SK-N-SH (cell line): ENCODE data around the gene RAC2. TPM values are rescaled to one million over a fixed set of nuclear protein-coding genes. Genes with fewer than 3 reads are reported as not detected.

Source experiments
- CTCF ChIA-PET: fragments of 300-600, 350-600 bp; formaldehyde crosslinking; extraction: SDS; loops from one replicate; lab custom pipeline; 2021; lab: Yijun Ruan, JAX
- POLR2A ChIA-PET: fragments of 350-600 bp; sonication (Branson Sonifier 250); formaldehyde crosslinking; extraction: SDS; loops from one replicate; lab custom pipeline; 2020; ENCODE audit warnings: antibody characterized with exemption, inconsistent platforms; lab: Yijun Ruan, JAX
- DNase-seq: peaks from one replicate; pipeline ENCODE4 v3.0.0; 2012
- H2AFZ ChIP-seq: fragments of 200-600 bp; sonication (generic); 2 replicates; pipeline ENCODE4 v1.8.1; 2016; ENCODE audit warnings: antibody characterized with exemption, mild to moderate bottlenecking, low read depth
- H3F3A ChIP-seq: fragments of 200-600 bp; sonication (generic); replicated peaks from 2 replicates; pipeline ENCODE3; 2016; ENCODE audit warnings: antibody characterized with exemption, mild to moderate bottlenecking; ENCODE audit not compliant: insufficient read depth
- H3K27ac ChIP-seq, 2 experiments: fragments of 200-500 bp in 1 of 2; fragments of 200-600 bp in 1 of 2; sonication (Bioruptor generic) in 1 of 2; sonication (generic), shearing (Covaris generic) in 1 of 2; 2 replicates each; pipeline versions ENCODE4 v1.5.1 to v1.6.1; 2014 to 2016; ENCODE audit warnings: low read depth in 2 of 2, inconsistent platforms in 1 of 2, low read length in 1 of 2, mild to moderate bottlenecking in 1 of 2, mixed read lengths in 1 of 2
- H3K27me3 ChIP-seq: fragments of 200-600 bp; sonication (generic), shearing (Covaris generic); 2 replicates; pipeline ENCODE4 v1.6.1; 2016; ENCODE audit warnings: mixed run types; ENCODE audit not compliant: insufficient read depth
- H3K36me3 ChIP-seq, 2 experiments: fragments of 200-500 bp in 1 of 2; fragments of 200-600 bp in 1 of 2; sonication (Bioruptor generic) in 1 of 2; sonication (generic) in 1 of 2; replicated peaks in 1 of 2; 2 replicates each; pipeline versions ENCODE3 to v1.5.1; 2014 to 2016; ENCODE audit warnings: low read length in 1 of 2, mild to moderate bottlenecking in 1 of 2; ENCODE audit not compliant: insufficient read depth in 2 of 2, control insufficient read depth in 1 of 2
- H3K4me1 ChIP-seq, 2 experiments: fragments of 200-500 bp in 1 of 2; fragments of 200-600 bp in 1 of 2; sonication (Bioruptor generic) in 1 of 2; sonication (generic), shearing (Covaris generic) in 1 of 2; 2 replicates each; pipeline versions ENCODE4 v1.5.1 to v1.6.1; 2014 to 2016; ENCODE audit warnings: low read depth in 1 of 2, low read length in 1 of 2, mixed run types in 1 of 2; ENCODE audit not compliant: insufficient read depth in 2 of 2, control insufficient read depth in 1 of 2
- H3K4me2 ChIP-seq: fragments of 200-600 bp; sonication (generic), shearing (Covaris generic); 2 replicates; pipeline ENCODE4 v1.6.1; 2017; ENCODE audit warnings: mixed run types
- H3K4me3 ChIP-seq, 2 experiments: fragments of 200-500 bp in 1 of 2; fragments of 200-600 bp in 1 of 2; sonication (Bioruptor generic) in 1 of 2; sonication (generic), shearing (Covaris generic) in 1 of 2; 2 replicates each; pipeline versions ENCODE4 v1.5.1 to v1.8.1; 2014 to 2016; ENCODE audit warnings: low read depth in 2 of 2, inconsistent platforms in 1 of 2, low read length in 1 of 2, mild to moderate bottlenecking in 1 of 2, mixed read lengths in 1 of 2, moderate library complexity in 1 of 2
- H3K79me2 ChIP-seq: fragments of 200-600 bp; sonication (generic); 2 replicates; pipeline ENCODE4 v1.8.1; 2017; ENCODE audit warnings: mild to moderate bottlenecking; ENCODE audit not compliant: insufficient read depth
- H3K9ac ChIP-seq: fragments of 200-600 bp; sonication (generic); 2 replicates; pipeline ENCODE4 v1.6.1; 2017; ENCODE audit warnings: mixed run types
- H3K9me2 ChIP-seq: fragments of 200-600 bp; sonication (generic); 2 replicates; pipeline ENCODE4 v1.6.1; 2017; ENCODE audit warnings: mixed run types
- H3K9me3 ChIP-seq: fragments of 200-600 bp; sonication (generic); 2 replicates; pipeline ENCODE4 v1.6.1; 2017; ENCODE audit warnings: mixed run types, mild to moderate bottlenecking, moderate library complexity
- H4K20me1 ChIP-seq: fragments of 200-600 bp; sonication (generic); 2 replicates; pipeline ENCODE4 v1.6.1; 2017; ENCODE audit warnings: mild to moderate bottlenecking, mixed run types; ENCODE audit not compliant: insufficient read depth
- EP300 ChIP-seq, 2 experiments: IDR thresholded peaks; 2 replicates each; pipeline versions ENCODE4 v1.4.0 to v1.6.1; 2012; ENCODE audit warnings: borderline replicate concordance in 1 of 2, low read depth in 1 of 2, low read length in 1 of 2
- GABPA ChIP-seq: IDR thresholded peaks from 2 replicates; pipeline ENCODE4 v1.4.0; 2012; ENCODE audit warnings: low read depth, mild to moderate bottlenecking
- MXI1 ChIP-seq: IDR thresholded peaks from 2 replicates; pipeline ENCODE4 v1.6.1; 2012; ENCODE audit warnings: mild to moderate bottlenecking, low read depth, low read length, improper control_type of control experiment
- NRF1 ChIP-seq: IDR thresholded peaks from 2 replicates; pipeline ENCODE4 v1.6.1; 2012; ENCODE audit warnings: low read depth, mild to moderate bottlenecking, low read length
- RAD21 ChIP-seq: IDR thresholded peaks from 2 replicates; pipeline ENCODE4 v1.6.1; 2012; ENCODE audit warnings: mild to moderate bottlenecking, low read length
- RFX5 ChIP-seq: IDR thresholded peaks from 2 replicates; pipeline ENCODE4 v1.6.1; 2012; ENCODE audit warnings: mild to moderate bottlenecking, improper control_type of control experiment, low read length
- TCF12 ChIP-seq: IDR thresholded peaks from 2 replicates; pipeline ENCODE4 v1.4.0; 2012
- whole genome bisulfite sequencing: methylation state at CpG from one replicate; pipeline ENCODE4 v1.1.6; 2017; ENCODE audit warnings: low lambda C conversion rate; 5-methylcytosine and 5-hydroxymethylcytosine counted together
- polyA plus RNA-seq, 3 experiments: library from polyadenylated mRNA; depleted of rRNA; stranded (reverse); fragments of >200 nt; gene quantifications; 2 replicates each; pipeline ENCODE4 v1.2.3, GENCODE V29; 2012
- small RNA-seq, 7 experiments: library from RNA; depleted of rRNA; stranded (forward); fragments of <200 nt; gene quantifications; one replicate each; pipeline ENCODE3, GENCODE V24; 2012
- TF ChIP-seq, protein P1 (sequence below): IDR thresholded peaks from 2 replicates; pipeline ENCODE4 v1.4.0; 2012; ENCODE audit warnings: low read depth, borderline replicate concordance
- TF ChIP-seq, protein P2 (sequence below): IDR thresholded peaks from 2 replicates; pipeline ENCODE4 v1.4.0; 2012; ENCODE audit warnings: low read depth, borderline replicate concordance
- TF ChIP-seq, protein P3 (sequence below): IDR thresholded peaks from 2 replicates; pipeline ENCODE4 v1.4.0; 2012; ENCODE audit warnings: low read depth
- TF ChIP-seq, protein P4 (sequence below): fragments of 150-350 bp; IDR thresholded peaks from 2 replicates; pipeline ENCODE4 v1.6.1; 2017; ENCODE audit warnings: antibody characterized with exemption, low read length, low read depth, borderline replicate concordance

Gene RAC2
- polyA plus RNA-seq, 1 of the 3 experiments (the other 2 are of a cell fraction) = 29.9 TPM

DNA sequence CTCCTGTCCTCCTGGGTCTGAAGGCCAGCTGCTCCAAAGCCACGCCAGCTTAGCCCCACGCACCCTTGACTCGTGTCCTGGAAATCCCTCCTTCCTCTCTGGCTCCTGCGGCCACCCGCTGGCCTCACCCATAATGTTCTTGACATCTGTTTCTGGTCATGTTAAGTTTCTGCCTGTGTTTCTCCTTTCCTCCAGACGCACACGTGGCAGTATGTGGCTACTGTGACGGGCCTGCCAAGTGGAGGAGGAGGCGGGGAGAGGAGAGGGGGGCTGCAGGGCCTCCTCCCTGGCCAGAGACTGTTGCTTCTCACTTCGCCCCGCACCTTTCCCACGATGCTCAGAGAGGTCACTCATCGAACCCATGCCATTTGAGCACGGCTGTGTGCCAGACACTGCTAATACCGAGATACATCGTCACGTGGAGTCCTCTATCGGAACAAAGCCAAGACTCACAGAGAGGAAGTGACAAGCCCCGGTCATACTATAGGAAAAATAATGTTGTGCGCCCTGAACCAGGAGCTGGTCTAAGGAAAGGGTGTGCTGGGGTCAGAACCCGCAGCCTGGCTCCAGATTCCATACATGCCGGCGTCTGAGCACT lies 67.5 kb downstream of the RAC2 start:
- H3K4me3 ChIP-seq = no peak overlapping the region
- H3K9ac ChIP-seq = no peak overlapping the region
- WGBS = 68% methylated on average over 20 of the region's 23 CpGs
- TF ChIP-seq EP300 (IDR thresholded peaks at IDR 0.05; ENCODE audit: borderline replicate concordance in 1 of 2, low read depth in 1 of 2, low read length in 1 of 2) = no peak
- TF ChIP-seq, protein P1, sequence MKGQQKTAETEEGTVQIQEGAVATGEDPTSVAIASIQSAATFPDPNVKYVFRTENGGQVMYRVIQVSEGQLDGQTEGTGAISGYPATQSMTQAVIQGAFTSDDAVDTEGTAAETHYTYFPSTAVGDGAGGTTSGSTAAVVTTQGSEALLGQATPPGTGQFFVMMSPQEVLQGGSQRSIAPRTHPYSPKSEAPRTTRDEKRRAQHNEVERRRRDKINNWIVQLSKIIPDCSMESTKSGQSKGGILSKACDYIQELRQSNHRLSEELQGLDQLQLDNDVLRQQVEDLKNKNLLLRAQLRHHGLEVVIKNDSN = 0 out of 2 replicates have a peak, but pooled peaks have one; percentile 11
- peak; percentile 94 for TF ChIP-seq MXI1
- TF ChIP-seq TCF12 = peak; percentile 46; the same call in 1 of the 2 replicates
- TF ChIP-seq, protein P2, sequence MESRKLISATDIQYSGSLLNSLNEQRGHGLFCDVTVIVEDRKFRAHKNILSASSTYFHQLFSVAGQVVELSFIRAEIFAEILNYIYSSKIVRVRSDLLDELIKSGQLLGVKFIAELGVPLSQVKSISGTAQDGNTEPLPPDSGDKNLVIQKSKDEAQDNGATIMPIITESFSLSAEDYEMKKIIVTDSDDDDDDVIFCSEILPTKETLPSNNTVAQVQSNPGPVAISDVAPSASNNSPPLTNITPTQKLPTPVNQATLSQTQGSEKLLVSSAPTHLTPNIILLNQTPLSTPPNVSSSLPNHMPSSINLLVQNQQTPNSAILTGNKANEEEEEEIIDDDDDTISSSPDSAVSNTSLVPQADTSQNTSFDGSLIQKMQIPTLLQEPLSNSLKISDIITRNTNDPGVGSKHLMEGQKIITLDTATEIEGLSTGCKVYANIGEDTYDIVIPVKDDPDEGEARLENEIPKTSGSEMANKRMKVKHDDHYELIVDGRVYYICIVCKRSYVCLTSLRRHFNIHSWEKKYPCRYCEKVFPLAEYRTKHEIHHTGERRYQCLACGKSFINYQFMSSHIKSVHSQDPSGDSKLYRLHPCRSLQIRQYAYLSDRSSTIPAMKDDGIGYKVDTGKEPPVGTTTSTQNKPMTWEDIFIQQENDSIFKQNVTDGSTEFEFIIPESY = no peak
- TF ChIP-seq, protein P3, sequence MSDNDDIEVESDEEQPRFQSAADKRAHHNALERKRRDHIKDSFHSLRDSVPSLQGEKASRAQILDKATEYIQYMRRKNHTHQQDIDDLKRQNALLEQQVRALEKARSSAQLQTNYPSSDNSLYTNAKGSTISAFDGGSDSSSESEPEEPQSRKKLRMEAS = peak; percentile 64; the same call in 1 of the 2 replicates
- no peak for TF ChIP-seq NRF1
- TF ChIP-seq RAD21 = peak; percentile 22
- H3K79me2 ChIP-seq = no peaks in the 10 kb centered on the region
- no peak overlapping the region for H2AFZ ChIP-seq
- no peaks in the 10 kb centered on the region for H3K27me3 ChIP-seq
- peaks cover 0 to 3% of the 10 kb centered on the region in 2 experiments for H3K36me3 ChIP-seq
- peak overlapping the region in 1 of 2 experiments; percentile 36; a peak in 1 of 4 replicates for H3K27ac ChIP-seq
- H3K4me2 ChIP-seq = no peak overlapping the region
- peak; percentile 79 for DNase-seq
- no peaks in the 10 kb centered on the region for H4K20me1 ChIP-seq
- H3K9me2 ChIP-seq = no peaks in the 10 kb centered on the region
- H3F3A ChIP-seq = no peaks in the 10 kb centered on the region
- no peaks in the 10 kb centered on the region for H3K9me3 ChIP-seq
- CTCF ChIA-PET = interaction anchor here (1.0 to 19.4 kb wide), 5 partner anchors 10 to 83 kb away, joined by 3 to 190 read pairs (median 4); no protein-coding TSS in a partner anchor
- peaks cover 0 to 41% of the 10 kb centered on the region in 2 experiments; a peak in 1 of 4 replicates for H3K4me1 ChIP-seq
- POLR2A ChIA-PET = no interaction called here

DNA sequence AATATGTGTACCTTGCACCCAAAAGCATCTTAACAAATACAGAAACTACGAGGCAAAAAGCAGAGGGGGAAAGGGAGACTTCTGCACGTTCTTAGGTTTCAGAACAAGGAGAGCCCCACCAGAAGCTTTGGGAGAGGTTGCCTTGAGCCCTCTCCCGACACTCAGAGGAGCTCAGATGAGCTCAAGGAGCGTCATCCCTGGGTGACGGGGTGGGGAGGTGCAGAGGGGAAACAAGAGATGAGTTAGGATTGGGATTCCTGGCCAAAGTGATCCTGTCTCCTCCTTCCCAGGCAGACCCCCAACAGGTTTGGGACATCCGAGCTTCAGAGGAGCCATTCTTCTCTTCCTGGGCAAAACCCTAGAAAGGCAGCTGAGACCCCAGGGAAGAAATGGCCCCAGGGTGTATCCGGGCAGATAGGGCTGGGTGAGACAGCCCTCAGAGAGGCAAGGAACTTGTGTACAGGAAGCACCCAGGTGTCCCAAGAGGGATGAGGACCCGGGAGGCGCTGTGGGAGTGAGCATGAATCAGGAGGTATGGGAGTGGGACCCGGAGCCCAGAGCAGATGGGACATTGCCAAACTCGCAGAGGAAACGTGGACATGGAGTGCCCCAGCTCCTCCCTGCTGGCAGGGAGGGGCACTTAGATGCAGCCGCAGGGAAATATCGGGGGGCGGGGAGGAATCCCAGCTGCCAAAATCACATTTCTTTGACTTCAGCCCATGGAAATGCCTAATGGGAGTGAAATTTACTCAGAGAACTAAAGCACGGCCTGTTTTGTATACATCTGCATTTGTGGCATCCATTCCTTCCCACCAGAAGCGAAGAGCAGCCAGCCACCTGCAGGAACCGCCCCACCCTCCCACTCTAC lies 68.4 kb downstream of the RAC2 start:
- DNase-seq = peak; percentile 8
- peaks cover 0 to 3% of the 10 kb centered on the region in 2 experiments for H3K36me3 ChIP-seq
- H3K27ac ChIP-seq = peak overlapping the region in 1 of 2 experiments; percentile 36; a peak in 1 of 4 replicates
- H2AFZ ChIP-seq = no peak overlapping the region
- no peaks in the 10 kb centered on the region for H3K27me3 ChIP-seq
- H3K4me2 ChIP-seq = no peak overlapping the region
- CTCF ChIA-PET = interaction anchor here (0.8 to 19.4 kb wide), 4 partner anchors 10 to 374 kb away, joined by 3 to 190 read pairs (median 5); no protein-coding TSS in a partner anchor
- no peak overlapping the region for H3K4me3 ChIP-seq
- POLR2A ChIA-PET = interaction anchor here (0.7 kb wide), 1 partner anchor 13 kb away, joined by 3 read pairs; the partner anchor contains the start of gene C1QTNF6
- WGBS = 85% methylated on average over 17 of the region's 18 CpGs
- H3K9me3 ChIP-seq = no peaks in the 10 kb centered on the region
- no peak overlapping the region for H3K9ac ChIP-seq
- no peaks in the 10 kb centered on the region for H3K9me2 ChIP-seq
- H3K4me1 ChIP-seq = peaks cover 0 to 41% of the 10 kb centered on the region in 2 experiments; a peak in 1 of 4 replicates
- no peak for TF ChIP-seq RFX5
- TF ChIP-seq, protein P4, sequence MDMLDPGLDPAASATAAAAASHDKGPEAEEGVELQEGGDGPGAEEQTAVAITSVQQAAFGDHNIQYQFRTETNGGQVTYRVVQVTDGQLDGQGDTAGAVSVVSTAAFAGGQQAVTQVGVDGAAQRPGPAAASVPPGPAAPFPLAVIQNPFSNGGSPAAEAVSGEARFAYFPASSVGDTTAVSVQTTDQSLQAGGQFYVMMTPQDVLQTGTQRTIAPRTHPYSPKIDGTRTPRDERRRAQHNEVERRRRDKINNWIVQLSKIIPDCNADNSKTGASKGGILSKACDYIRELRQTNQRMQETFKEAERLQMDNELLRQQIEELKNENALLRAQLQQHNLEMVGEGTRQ = no peak
- no peak for TF ChIP-seq GABPA
- no peak for TF ChIP-seq MXI1
- H3K79me2 ChIP-seq = no peaks in the 10 kb centered on the region
- no peaks in the 10 kb centered on the region for H4K20me1 ChIP-seq
- no peaks in the 10 kb centered on the region for H3F3A ChIP-seq

Small RNA genes lying within 50 kb of the gene (small RNA-seq; reads per million reads assigned to genes)
- 0 reads per million in 7 experiments for gene Z82188.1

Other genes with a start within 250 kb of the RAC2 start
- gene TST, start 224.8 kb downstream of the RAC2 start, polyA plus RNA-seq (2012; rRNA removed) = 47.6 and 49.4 TPM in 2 replicates
- 45.0 and 60.4 TPM in 2 replicates for gene MPST, start 224.5 kb downstream of the RAC2 start, polyA plus RNA-seq (2012; rRNA removed)
- 57.8 and 68.3 TPM in 2 replicates for gene KCTD17, start 192.5 kb downstream of the RAC2 start, polyA plus RNA-seq (2012; rRNA removed)
- not detected in 2 replicates for gene TMPRSS6, start 134.6 kb downstream of the RAC2 start, polyA plus RNA-seq (2012; rRNA removed)
- gene IL2RB, start 94.4 kb downstream of the RAC2 start, polyA plus RNA-seq (2012; rRNA removed) = 0.33 and 0.39 TPM in 2 replicates
- 47.4 and 47.7 TPM in 2 replicates for gene C1QTNF6, start 56.0 kb downstream of the RAC2 start, polyA plus RNA-seq (2012; rRNA removed)
- gene SSTR3, start 31.8 kb downstream of the RAC2 start, polyA plus RNA-seq (2012; rRNA removed) = 0.02 TPM in 1 of 2 replicates, not detected in the other
- gene CYTH4, start 38.2 kb upstream of the RAC2 start, polyA plus RNA-seq (2012; rRNA removed) = 0.03 and 0.07 TPM in 2 replicates
- gene ELFN2, start 183.2 kb upstream of the RAC2 start, polyA plus RNA-seq (2012; rRNA removed) = 2.4 and 2.8 TPM in 2 replicates
- gene MFNG, start 242.1 kb upstream of the RAC2 start, polyA plus RNA-seq (2012; rRNA removed) = 0.18 and 0.34 TPM in 2 replicates